H9 (cell line): ENCODE data around the gene SFXN5. TPM values are rescaled to one million over a fixed set of nuclear protein-coding genes. Genes with fewer than 3 reads are reported as not detected.

Experiments
- DNase-seq: peaks from one replicate; pipeline ENCODE4 v3.0.0-alpha.2; 2017
- H2AFZ ChIP-seq: one replicate; pipeline ENCODE4 v1.6.1; 2013; ENCODE audit warnings: mild to moderate bottlenecking, low read length, control low read depth, moderate library complexity
- H2AK5ac ChIP-seq: 2 replicates; pipeline ENCODE4 v1.6.1; 2013; ENCODE audit warnings: low read length, control low read depth, mixed read lengths; ENCODE audit not compliant: insufficient read length
- H2BK120ac ChIP-seq: one replicate; pipeline ENCODE4 v1.6.1; 2013; ENCODE audit warnings: low read depth, mild to moderate bottlenecking, low read length, control low read depth, inconsistent platforms; ENCODE audit not compliant: poor library complexity, severe bottlenecking
- H2BK12ac ChIP-seq: 2 replicates; pipeline ENCODE4 v1.6.1; 2013; ENCODE audit warnings: low read length, control low read depth, mixed read lengths, low read depth; ENCODE audit not compliant: insufficient read length
- H2BK15ac ChIP-seq: 2 replicates; pipeline ENCODE4 v1.6.1; 2013; ENCODE audit warnings: low read depth, low read length, control low read depth
- H2BK20ac ChIP-seq: one replicate; pipeline ENCODE4 v1.6.1; 2013; ENCODE audit warnings: low read depth, mild to moderate bottlenecking, low read length, control low read depth, inconsistent platforms; ENCODE audit not compliant: poor library complexity, severe bottlenecking
- H2BK5ac ChIP-seq: 2 replicates; pipeline ENCODE4 v1.6.1; 2013; ENCODE audit warnings: low read length, control low read depth, mixed read lengths; ENCODE audit not compliant: insufficient read length
- H3K14ac ChIP-seq: 2 replicates; pipeline ENCODE4 v1.6.1; 2013; ENCODE audit warnings: low read length, control low read depth; ENCODE audit not compliant: insufficient read depth
- H3K18ac ChIP-seq: 2 replicates; pipeline ENCODE4 v1.6.1; 2013; ENCODE audit warnings: low read depth, mild to moderate bottlenecking, mixed read lengths, low read length, control low read depth; ENCODE audit not compliant: insufficient read length
- H3K23ac ChIP-seq: 2 replicates; pipeline ENCODE4 v1.6.1; 2013; ENCODE audit warnings: low read length, control low read depth, mixed read lengths, low read depth; ENCODE audit not compliant: insufficient read length
- H3K23me2 ChIP-seq: 2 replicates; pipeline ENCODE4 v1.6.1; 2013; ENCODE audit warnings: low read depth, mild to moderate bottlenecking, mixed read lengths, low read length, control low read depth; ENCODE audit not compliant: insufficient read length, poor library complexity, severe bottlenecking
- H3K27ac ChIP-seq: 2 replicates; pipeline ENCODE4 v1.5.1; 2013; ENCODE audit warnings: low read length, control low read depth, mixed read lengths, low read depth; ENCODE audit not compliant: insufficient read length
- H3K27me3 ChIP-seq: 2 replicates; pipeline ENCODE4 v1.6.1; 2013; ENCODE audit warnings: low read length, control low read depth, inconsistent platforms; ENCODE audit not compliant: insufficient read depth
- H3K4ac ChIP-seq: 2 replicates; pipeline ENCODE4 v1.6.1; 2013; ENCODE audit warnings: low read depth, mild to moderate bottlenecking, control low read depth, inconsistent platforms, low read length, moderate library complexity
- H3K4me1 ChIP-seq: 2 replicates; pipeline ENCODE4 v1.6.1; 2013; ENCODE audit warnings: low read length, control low read depth, inconsistent platforms; ENCODE audit not compliant: insufficient read depth
- H3K4me2 ChIP-seq: 2 replicates; pipeline ENCODE4 v1.6.1; 2013; ENCODE audit warnings: low read length, control low read depth, mixed read lengths; ENCODE audit not compliant: insufficient read length, insufficient read depth
- H3K56ac ChIP-seq: 2 replicates; pipeline ENCODE4 v1.6.1; 2013; ENCODE audit warnings: low read depth, mild to moderate bottlenecking, mixed read lengths, low read length, control low read depth; ENCODE audit not compliant: insufficient read length
- H3K79me1 ChIP-seq: 2 replicates; pipeline ENCODE4 v1.6.1; 2013; ENCODE audit warnings: low read depth, mild to moderate bottlenecking, moderate library complexity, low read length, control low read depth, inconsistent platforms; ENCODE audit not compliant: insufficient read depth, poor library complexity, severe bottlenecking
- H3K79me2 ChIP-seq: 2 replicates; pipeline ENCODE4 v1.6.1; 2013; ENCODE audit warnings: low read length, control low read depth, inconsistent platforms; ENCODE audit not compliant: insufficient read depth
- H3K9ac ChIP-seq: 2 replicates; pipeline ENCODE4 v1.6.1; 2013; ENCODE audit warnings: low read length, control low read depth, mixed read lengths; ENCODE audit not compliant: insufficient read length; ENCODE audit errors: extremely low read depth
- H3K9me3 ChIP-seq: one replicate; pipeline ENCODE4 v1.6.1; 2013; ENCODE audit warnings: low read depth, low read length, inconsistent platforms; ENCODE audit not compliant: control insufficient read depth
- H3T11ph ChIP-seq: one replicate; pipeline ENCODE4 v1.6.1; 2013; ENCODE audit warnings: mild to moderate bottlenecking, low read length, control low read depth, inconsistent platforms
- H4K20me1 ChIP-seq: one replicate; pipeline ENCODE4 v1.6.1; 2013; ENCODE audit not compliant: control insufficient read depth, insufficient read length, insufficient read depth
- H4K5ac ChIP-seq: 2 replicates; pipeline ENCODE4 v1.6.1; 2013; ENCODE audit warnings: low read depth, mild to moderate bottlenecking, mixed read lengths, low read length, control low read depth; ENCODE audit not compliant: insufficient read length
- H4K8ac ChIP-seq: replicated peaks from 2 replicates; pipeline ENCODE4 v1.6.1; 2013; ENCODE audit warnings: low read length, control low read depth, mixed read lengths, low read depth; ENCODE audit not compliant: insufficient read length
- H4K91ac ChIP-seq: 2 replicates; pipeline ENCODE4 v1.6.1; 2013; ENCODE audit warnings: low read depth, mild to moderate bottlenecking, moderate library complexity, mixed read lengths, low read length, control low read depth; ENCODE audit not compliant: insufficient read length
- H3K27ac Mint-ChIP-seq, 3 experiments: 2 replicates in 2 of 3; 3 replicates in 1 of 3; pipeline ENCODE4 v1.8.0; 2020 to 2021; ENCODE audit warnings: mixed read lengths in 3 of 3, mild to moderate bottlenecking in 1 of 3, moderate library complexity in 1 of 3
- H3K27me3 Mint-ChIP-seq: 2 replicates; pipeline ENCODE4 v1.8.0; 2021; ENCODE audit warnings: low read depth, mild to moderate bottlenecking, moderate library complexity, mixed read lengths
- H3K36me3 Mint-ChIP-seq, 3 experiments: 2 replicates in 2 of 3; 3 replicates in 1 of 3; pipeline ENCODE4 v1.8.0; 2020 to 2021; ENCODE audit warnings: low read depth in 3 of 3, mixed read lengths in 3 of 3; ENCODE audit not compliant: insufficient read depth in 1 of 3
- H3K4me1 Mint-ChIP-seq, 2 experiments: 2 replicates each; pipeline ENCODE4 v1.8.0; 2020; ENCODE audit warnings: mixed read lengths in 2 of 2
- H3K4me3 Mint-ChIP-seq, 2 experiments: 2 replicates in 1 of 2; 3 replicates in 1 of 2; pipeline ENCODE4 v1.8.0; 2020 to 2021; ENCODE audit warnings: mild to moderate bottlenecking in 2 of 2, mixed read lengths in 2 of 2, moderate library complexity in 1 of 2
- H3K9me3 Mint-ChIP-seq, 2 experiments: 2 replicates in 1 of 2; 3 replicates in 1 of 2; pipeline ENCODE4 v1.8.0; 2020; ENCODE audit warnings: mild to moderate bottlenecking in 2 of 2, mixed read lengths in 2 of 2, moderate library complexity in 1 of 2
- WGBS: extraction: QIAGEN DNeasy Blood & Tissue Kit; methylation state at CpG from one replicate; pipeline ENCODE4 v1.1.7; 2013; ENCODE audit warnings: missing lambda C conversion rate, low lambda C conversion rate, mixed read lengths; ENCODE audit not compliant: insufficient read length; ENCODE audit errors: extremely low coverage; 5-methylcytosine and 5-hydroxymethylcytosine counted together
- total RNA-seq: library from RNA; stranded (reverse); gene quantifications from 2 replicates; pipeline ENCODE4 v1.2.1, GENCODE V29; 2021
- TF ChIP-seq, protein P1 (sequence below): fragments of 200-600 bp; sonication (generic); conservative IDR thresholded peaks from 3 replicates; pipeline ENCODE4 v1.8.0; 2021; ENCODE audit warnings: antibody characterized with exemption, mild to moderate bottlenecking

The SFXN5 gene
- total RNA-seq, 1 experiment from 2014 or later: 30.9 TPM

DNA sequence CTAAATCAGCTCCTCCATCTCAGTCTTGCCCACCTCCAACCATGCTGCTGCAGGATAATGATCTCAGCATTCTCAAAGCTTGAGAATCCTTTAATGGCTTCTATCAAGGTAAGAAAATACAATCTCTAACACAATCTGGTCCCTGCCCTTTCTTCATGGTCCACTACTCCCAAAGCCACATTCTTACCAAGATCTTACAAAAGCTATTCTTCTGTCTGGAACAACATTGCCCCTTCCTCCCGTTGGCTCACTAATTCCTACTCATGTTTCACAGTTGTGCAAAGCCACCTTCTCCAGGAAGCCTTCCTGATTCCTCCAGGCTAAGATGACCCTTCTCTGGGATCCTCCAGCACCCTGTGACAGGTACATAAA is 5.9 kb upstream of the SFXN5 start:
- H2BK20ac ChIP-seq: no peak overlapping the region
- Mint-ChIP-seq H3K4me3 (no peak overlapping the region), H3K4me1 (peaks cover 8 to 17% of the 10 kb centered on the region in 2 experiments), H3K27ac (no peak overlapping the region), H3K9me3 (no peaks in the 10 kb centered on the region), H3K36me3 (peaks cover 0 to 11% (median 5%) of the 10 kb centered on the region in 3 experiments; a peak in 4 of 7 replicates), H3K27me3 (peaks cover 2% of the 10 kb centered on the region)
- H3K9me3 ChIP-seq: no peaks in the 10 kb centered on the region
- no peak overlapping the region for H3K4ac ChIP-seq
- no peak overlapping the region for H4K8ac ChIP-seq
- peaks cover 3% of the 10 kb centered on the region for H4K20me1 ChIP-seq
- no peaks in the 10 kb centered on the region for H3K23me2 ChIP-seq
- no peak overlapping the region for H3K4me2 ChIP-seq
- TF ChIP-seq, protein P1, sequence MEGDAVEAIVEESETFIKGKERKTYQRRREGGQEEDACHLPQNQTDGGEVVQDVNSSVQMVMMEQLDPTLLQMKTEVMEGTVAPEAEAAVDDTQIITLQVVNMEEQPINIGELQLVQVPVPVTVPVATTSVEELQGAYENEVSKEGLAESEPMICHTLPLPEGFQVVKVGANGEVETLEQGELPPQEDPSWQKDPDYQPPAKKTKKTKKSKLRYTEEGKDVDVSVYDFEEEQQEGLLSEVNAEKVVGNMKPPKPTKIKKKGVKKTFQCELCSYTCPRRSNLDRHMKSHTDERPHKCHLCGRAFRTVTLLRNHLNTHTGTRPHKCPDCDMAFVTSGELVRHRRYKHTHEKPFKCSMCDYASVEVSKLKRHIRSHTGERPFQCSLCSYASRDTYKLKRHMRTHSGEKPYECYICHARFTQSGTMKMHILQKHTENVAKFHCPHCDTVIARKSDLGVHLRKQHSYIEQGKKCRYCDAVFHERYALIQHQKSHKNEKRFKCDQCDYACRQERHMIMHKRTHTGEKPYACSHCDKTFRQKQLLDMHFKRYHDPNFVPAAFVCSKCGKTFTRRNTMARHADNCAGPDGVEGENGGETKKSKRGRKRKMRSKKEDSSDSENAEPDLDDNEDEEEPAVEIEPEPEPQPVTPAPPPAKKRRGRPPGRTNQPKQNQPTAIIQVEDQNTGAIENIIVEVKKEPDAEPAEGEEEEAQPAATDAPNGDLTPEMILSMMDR: no peak
- H3K79me1 ChIP-seq: no peaks in the 10 kb centered on the region
- H2BK5ac ChIP-seq: no peak overlapping the region
- H4K5ac ChIP-seq: no peak overlapping the region
- H2BK12ac ChIP-seq: no peak overlapping the region
- no peak overlapping the region for H3K56ac ChIP-seq
- no peak overlapping the region for H2AK5ac ChIP-seq
- H3K27ac ChIP-seq: no peak overlapping the region
- H3K4me1 ChIP-seq: no peaks in the 10 kb centered on the region
- no peak overlapping the region for H3K23ac ChIP-seq
- no peak overlapping the region for H3K9ac ChIP-seq
- no peak overlapping the region for H4K91ac ChIP-seq
- no peaks in the 10 kb centered on the region for H3K79me2 ChIP-seq
- H3K27me3 ChIP-seq: no peaks in the 10 kb centered on the region
- no peak overlapping the region for H2BK120ac ChIP-seq
- no CpG with 5 or more reads among the region's 1 CpG for WGBS
- H2AFZ ChIP-seq: no peak overlapping the region
- H3T11ph ChIP-seq: no peak overlapping the region
- H3K18ac ChIP-seq: no peak overlapping the region
- no peak overlapping the region for H3K14ac ChIP-seq
- no peak overlapping the region for H2BK15ac ChIP-seq
- no peak for DNase-seq
